GM12801 (cell line): ENCODE data around the gene CHTOP.

ENCODE experiments used
- TF ChIP-seq, protein P1 (sequence below): IDR thresholded peaks from one replicate; pipeline ENCODE4 v1.5.1; 2011; ENCODE audit warnings: control low read depth; ENCODE audit not compliant: insufficient read length; ENCODE audit errors: extremely low read depth

The CHTOP gene

DNA sequence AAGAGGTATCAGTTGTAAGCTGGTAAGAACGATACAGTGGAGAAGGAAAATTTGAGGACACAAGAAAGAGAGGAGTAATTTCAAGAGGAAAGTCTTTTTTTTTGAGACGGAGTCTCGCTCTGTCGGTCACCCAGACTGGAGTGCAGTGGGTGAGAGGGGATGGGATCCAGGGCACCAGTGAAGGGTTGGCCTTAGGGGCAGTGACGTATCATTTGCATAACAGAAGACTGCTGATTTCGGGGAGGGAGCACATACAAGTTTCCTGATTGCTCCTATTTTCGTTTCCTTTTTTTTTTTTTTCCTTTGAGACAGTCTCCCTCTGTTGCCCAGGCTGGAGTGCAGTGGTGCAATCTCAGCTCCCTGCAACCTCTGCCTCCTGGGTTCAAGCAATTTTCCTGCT is 10.8 kb upstream of the CHTOP start:
- TF ChIP-seq, protein P1, sequence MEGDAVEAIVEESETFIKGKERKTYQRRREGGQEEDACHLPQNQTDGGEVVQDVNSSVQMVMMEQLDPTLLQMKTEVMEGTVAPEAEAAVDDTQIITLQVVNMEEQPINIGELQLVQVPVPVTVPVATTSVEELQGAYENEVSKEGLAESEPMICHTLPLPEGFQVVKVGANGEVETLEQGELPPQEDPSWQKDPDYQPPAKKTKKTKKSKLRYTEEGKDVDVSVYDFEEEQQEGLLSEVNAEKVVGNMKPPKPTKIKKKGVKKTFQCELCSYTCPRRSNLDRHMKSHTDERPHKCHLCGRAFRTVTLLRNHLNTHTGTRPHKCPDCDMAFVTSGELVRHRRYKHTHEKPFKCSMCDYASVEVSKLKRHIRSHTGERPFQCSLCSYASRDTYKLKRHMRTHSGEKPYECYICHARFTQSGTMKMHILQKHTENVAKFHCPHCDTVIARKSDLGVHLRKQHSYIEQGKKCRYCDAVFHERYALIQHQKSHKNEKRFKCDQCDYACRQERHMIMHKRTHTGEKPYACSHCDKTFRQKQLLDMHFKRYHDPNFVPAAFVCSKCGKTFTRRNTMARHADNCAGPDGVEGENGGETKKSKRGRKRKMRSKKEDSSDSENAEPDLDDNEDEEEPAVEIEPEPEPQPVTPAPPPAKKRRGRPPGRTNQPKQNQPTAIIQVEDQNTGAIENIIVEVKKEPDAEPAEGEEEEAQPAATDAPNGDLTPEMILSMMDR = no peak

DNA sequence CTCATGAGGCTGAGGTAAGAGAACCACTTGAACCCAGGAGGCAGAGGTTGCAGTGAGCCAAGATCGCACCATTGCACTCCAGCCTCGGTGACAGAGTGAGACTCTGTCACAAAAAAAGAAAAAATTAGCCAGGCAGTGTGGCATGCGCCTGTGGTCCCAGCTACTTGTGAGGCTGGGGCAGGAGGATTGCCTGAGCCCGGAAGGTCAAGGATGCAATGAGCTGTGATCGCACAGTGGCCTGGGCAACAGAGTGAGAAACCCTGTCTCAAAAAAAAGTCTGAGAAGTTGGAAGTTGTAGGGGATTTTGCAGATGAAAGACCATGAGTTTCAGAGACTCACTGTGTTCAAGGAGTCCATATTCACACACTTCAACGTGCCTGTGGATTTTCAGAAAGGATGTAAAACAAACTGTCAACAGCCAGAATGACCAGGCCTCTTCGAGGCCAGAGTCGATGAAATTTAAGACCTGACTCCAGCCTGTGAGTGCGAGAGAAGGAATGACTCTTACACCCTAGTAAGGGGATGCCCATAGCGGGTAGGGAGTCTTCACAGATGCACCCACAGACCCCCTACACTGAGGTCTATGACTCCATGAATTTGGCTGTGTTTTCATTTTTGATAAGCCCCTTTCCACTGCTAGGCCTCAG is 8.8 kb upstream of the CHTOP start:
- TF ChIP-seq, protein P1 = no peak

DNA sequence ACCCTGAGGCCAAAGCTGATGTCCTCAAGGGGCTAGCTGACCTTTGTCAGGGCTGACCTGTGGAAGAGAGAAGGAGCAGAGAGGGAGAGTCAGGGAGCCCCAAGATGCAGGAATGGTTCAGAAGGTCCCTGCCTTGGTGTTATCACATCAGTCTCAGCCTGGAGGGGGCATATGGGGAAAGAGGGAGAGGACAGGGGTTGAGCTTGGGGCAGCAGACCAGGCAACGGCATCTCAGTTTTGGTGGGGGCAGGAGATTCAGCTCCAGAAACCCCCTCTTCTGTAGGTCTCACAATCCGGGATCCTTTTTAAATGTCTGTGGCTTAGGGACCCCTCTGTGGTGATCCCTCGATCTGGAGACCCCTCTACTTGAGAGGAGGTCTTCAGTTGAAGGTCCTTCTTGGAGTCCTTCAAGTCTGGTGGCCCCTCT is 7.4 kb upstream of the CHTOP start:
- TF ChIP-seq, protein P1 = no peak

DNA sequence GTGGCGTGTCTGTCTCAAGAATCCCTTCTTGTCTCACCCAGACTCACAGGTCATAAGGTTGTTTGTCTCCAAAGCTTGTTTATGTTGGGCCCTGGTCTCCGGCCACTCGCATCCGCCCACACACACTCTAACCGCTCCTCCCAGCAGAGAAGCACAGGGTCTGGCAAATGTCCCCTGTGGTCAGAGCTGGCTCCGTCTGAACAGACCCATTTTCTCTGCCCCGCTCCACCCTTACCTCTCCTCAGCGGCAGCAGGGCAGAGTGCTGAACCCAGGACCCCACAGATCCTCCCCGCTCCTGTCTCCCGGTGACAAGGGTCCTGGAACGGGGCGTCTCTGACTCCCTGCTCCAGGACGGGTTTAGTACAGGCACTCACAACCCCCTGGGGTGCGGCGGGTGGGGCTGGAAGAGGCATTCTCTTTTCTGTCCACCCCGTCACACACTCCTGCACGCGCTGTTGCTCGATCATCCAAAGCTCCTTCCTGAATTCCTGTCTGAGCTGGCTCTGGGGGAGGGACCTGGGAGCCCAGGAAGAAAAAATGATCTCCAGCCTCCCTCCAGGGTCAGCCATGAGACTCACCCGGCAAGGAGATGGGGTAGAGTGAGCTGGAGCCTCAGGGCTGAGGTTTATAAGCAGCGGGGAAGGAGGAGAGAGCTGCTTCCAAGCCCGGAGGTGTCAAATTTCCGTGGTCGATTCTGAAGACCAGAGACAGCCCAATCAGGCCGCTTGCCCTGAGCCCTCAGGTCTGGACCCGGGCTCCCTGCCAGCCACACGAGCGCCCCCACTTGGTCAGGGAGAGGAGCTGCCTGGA is 6.8 kb upstream of the CHTOP start, which contains the start of gene S100A13:
S100A13 (minus strand) TSS at position 602 of the 811 bp plus-strand sequence. CDS start 1,033 bp downstream, outside the sequence.
- TF ChIP-seq, protein P1 = no peak

DNA sequence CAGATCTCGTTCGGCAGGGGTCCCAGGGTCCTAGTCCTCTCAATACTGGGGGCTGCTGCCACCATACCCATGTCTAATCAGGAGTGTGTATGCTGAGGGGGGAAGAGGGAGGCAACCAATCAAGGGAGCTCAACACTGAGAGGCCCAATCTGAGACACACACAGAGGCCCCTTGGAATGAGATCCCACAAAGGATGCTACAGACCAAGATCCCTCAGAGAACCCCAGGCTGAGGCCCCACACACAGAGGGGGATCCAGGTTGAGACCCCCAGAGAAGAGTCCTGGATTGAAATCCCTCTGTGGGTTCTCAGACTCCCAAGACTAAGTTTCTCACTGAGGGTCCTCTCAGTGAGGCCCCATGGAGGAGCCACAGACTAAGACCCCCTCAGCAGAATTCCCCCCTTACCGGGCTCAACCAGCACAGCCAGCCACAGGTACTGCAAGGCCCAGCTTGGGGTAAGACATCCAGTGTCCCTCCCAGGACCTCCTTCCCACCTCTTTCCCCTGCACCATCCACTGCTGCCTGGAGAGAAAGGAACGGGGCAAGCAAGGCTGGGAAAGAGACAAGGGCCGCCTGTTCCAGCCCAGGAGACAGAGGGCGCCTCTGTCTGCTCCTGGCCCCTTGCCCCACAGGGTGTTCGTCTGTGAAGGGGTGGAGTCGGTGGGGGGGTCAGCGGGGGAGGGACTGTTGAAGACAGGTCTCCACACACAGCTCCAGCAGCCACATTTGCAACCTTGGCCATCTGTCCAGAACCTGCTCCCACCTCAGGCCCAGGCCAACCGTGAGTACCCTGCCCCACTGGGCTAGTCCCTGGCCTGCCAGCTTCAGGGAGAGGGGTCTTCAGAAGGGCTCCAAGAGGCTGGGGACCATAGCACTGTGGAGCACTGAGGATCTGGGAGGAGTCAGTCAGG is 5.9 kb upstream of the CHTOP start, which contains the start of gene S100A1:
S100A1 (plus strand) TSS at position 720 of the 912 bp plus-strand sequence. CDS start 2,088 bp downstream, outside the sequence.
- TF ChIP-seq, protein P1 = no peak

DNA sequence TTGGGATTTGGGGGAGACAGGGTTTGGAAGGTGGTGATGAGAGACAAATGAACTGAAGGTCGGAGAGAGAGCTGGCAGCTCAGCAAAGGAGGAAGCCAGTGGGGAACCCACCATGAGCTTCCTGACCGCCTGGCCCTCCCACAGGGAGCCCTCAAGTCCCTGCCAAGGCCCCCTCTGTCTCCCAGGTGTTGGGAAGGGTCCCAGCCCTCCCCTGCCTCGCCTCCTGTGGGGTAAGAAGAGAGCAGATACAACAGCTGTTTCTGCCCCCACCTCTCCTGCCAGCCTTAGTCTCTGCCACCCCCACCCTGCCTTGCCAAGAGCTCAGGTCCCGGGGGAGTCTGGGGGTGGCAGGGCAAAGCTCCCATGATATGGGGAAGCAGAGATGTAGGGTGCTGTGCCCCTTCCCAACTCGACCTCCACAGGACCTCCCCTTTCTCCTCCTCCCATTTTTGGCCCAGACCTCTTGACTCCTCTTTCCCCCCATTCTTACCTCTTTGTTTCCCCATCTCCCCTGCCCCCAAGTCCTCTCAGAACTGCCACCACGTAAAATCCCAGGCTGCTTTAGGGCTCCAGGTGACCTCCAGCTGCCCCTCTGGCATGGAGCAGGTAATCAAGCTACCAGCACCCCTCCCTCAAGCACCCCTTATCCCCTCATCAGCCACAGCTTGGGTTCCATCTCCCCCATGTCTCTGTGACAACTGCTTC is 5.1 kb upstream of the CHTOP start:
- TF ChIP-seq, protein P1 = no peak
